MCF 10A (cell line): ENCODE measurements around the gene THADA. TPM values are rescaled to one million over a fixed set of nuclear protein-coding genes. Genes with fewer than 3 reads are reported as not detected.
"Not testable (repeated sequence)": the region's sequence is repeated elsewhere in the genome, so short reads cannot be mapped to it uniquely, and the experiment has no call there.

ENCODE experiments used
- BruUV-seq: library from RNA; stranded (reverse); fragments of 400-500 nt; replicated peaks from 2 replicates; lab custom pipeline; 2021; lab: Mats Ljungman, UMichigan
- CTCF ChIA-PET: fragments of 300-600 bp; sonication (Branson Sonifier 250); formaldehyde crosslinking; extraction: SDS; loops from one replicate; lab custom pipeline; 2021; ENCODE audit warnings: antibody characterized with exemption, inconsistent platforms; lab: Yijun Ruan, JAX
- POLR2A ChIA-PET: fragments of 300-600, 350-650 bp; sonication (Branson Sonifier 250); formaldehyde crosslinking; extraction: SDS; loops from one replicate; lab custom pipeline; 2020; ENCODE audit warnings: antibody characterized with exemption, inconsistent platforms; lab: Yijun Ruan, JAX
- DNase-seq: peaks from one replicate; pipeline ENCODE4 v3.0.0-alpha.2; 2018; ENCODE audit not compliant: unreplicated experiment
- H3K27ac Mint-ChIP-seq: one replicate; pipeline ENCODE4 v1.8.0; 2022; ENCODE audit warnings: mild to moderate bottlenecking, low read depth, mixed read lengths; ENCODE audit not compliant: unreplicated experiment
- H3K27me3 Mint-ChIP-seq: one replicate; pipeline ENCODE4 v1.8.0; 2022; ENCODE audit warnings: mixed read lengths; ENCODE audit not compliant: insufficient read depth, unreplicated experiment
- H3K36me3 Mint-ChIP-seq: one replicate; pipeline ENCODE4 v1.8.0; 2022; ENCODE audit warnings: mild to moderate bottlenecking, moderate library complexity, mixed read lengths; ENCODE audit not compliant: insufficient read depth, unreplicated experiment
- H3K4me1 Mint-ChIP-seq: one replicate; pipeline ENCODE4 v1.8.0; 2022; ENCODE audit warnings: mixed read lengths; ENCODE audit not compliant: insufficient read depth, unreplicated experiment
- H3K4me3 Mint-ChIP-seq: one replicate; pipeline ENCODE4 v1.8.0; 2022; ENCODE audit warnings: mild to moderate bottlenecking, moderate library complexity, mixed read lengths; ENCODE audit not compliant: unreplicated experiment
- H3K9me3 Mint-ChIP-seq: one replicate; pipeline ENCODE4 v1.8.0; 2022; ENCODE audit warnings: mixed read lengths; ENCODE audit not compliant: unreplicated experiment
- intact Hi-C: fragments of 100-400 bp; cut with micrococcal nuclease; formaldehyde crosslinking; loops from 2 replicates; pipeline ENCODE4 v1.14.1; 2022
- total RNA-seq: library from RNA; stranded (reverse); gene quantifications from 2 replicates; pipeline ENCODE4 v1.2.3, GENCODE V29; 2022
- TF ChIP-seq, protein P1 (sequence below): fragments of 200-600 bp; IDR thresholded peaks from one replicate; pipeline ENCODE4 v1.8.0; 2022; ENCODE audit warnings: antibody characterized with exemption, mild to moderate bottlenecking; ENCODE audit not compliant: unreplicated experiment

Gene THADA
- total RNA-seq, 1 experiment from 2014 or later: 49.8 TPM

GRCh38 chr2:43448822-43449110 lies 147.1 kb downstream of the THADA start:
- CTCF ChIA-PET: no interaction called here
- Mint-ChIP-seq H3K27me3 (no peaks in the 10 kb centered on the region), H3K4me1 (no peaks in the 10 kb centered on the region), H3K4me3 (no peak overlapping the region), H3K27ac (peak overlapping the region; percentile 62), H3K9me3 (no peaks in the 10 kb centered on the region), H3K36me3 (peaks cover 28% of the 10 kb centered on the region)
- TF ChIP-seq, protein P1, sequence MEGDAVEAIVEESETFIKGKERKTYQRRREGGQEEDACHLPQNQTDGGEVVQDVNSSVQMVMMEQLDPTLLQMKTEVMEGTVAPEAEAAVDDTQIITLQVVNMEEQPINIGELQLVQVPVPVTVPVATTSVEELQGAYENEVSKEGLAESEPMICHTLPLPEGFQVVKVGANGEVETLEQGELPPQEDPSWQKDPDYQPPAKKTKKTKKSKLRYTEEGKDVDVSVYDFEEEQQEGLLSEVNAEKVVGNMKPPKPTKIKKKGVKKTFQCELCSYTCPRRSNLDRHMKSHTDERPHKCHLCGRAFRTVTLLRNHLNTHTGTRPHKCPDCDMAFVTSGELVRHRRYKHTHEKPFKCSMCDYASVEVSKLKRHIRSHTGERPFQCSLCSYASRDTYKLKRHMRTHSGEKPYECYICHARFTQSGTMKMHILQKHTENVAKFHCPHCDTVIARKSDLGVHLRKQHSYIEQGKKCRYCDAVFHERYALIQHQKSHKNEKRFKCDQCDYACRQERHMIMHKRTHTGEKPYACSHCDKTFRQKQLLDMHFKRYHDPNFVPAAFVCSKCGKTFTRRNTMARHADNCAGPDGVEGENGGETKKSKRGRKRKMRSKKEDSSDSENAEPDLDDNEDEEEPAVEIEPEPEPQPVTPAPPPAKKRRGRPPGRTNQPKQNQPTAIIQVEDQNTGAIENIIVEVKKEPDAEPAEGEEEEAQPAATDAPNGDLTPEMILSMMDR: no peak
- no peak for DNase-seq
- intact Hi-C loops: no loop called here
- no TSS peak for BruUV-seq
- POLR2A ChIA-PET: no interaction called here

DNA sequence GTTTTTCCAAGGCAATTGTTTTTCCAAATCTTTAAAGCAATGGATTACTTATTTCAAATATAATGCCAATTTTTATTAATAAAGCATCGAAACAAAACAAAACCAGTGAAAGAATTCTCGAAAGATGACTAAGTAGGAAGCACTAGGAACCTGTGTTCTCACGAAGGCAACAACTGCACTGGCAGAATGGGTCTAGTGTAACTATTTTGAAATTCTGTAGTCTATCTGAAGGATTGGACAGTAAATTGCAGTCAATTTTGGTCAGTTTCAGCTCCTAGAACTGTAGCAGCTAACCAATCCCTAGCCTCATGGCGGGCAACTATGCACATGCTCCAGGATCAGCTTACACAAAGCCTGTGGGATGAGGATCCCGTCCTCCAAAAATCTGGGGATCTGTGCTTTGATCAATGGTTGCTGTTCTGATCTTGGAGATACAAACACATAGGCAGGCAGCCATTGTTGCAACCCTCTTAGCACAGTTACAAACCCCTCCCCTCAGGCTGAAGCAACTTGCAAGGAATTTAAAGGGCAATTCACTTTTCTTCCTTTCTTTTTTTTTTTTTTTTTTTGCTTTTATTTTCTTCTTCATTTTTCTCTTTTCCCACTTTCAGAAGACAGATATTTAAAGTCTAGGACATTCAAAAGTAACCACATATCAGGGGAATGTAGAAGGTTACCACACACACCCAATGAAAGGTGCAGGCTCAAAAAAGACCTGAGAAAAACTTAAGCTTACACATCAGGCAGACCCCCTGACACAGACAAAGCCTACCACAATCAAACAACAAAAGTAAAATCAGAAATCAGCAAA lies 147.6 kb downstream of the THADA start:
- no peak overlapping the region for H3K4me3 Mint-ChIP-seq
- no peaks in the 10 kb centered on the region for H3K27me3 Mint-ChIP-seq
- ChIA-PET POLR2A (interaction anchor here (0.5 kb wide), 1 partner anchor 601 kb away, joined by 3 read pairs; no protein-coding TSS in a partner anchor), CTCF (no interaction called here)
- no peak for DNase-seq
- TF ChIP-seq, protein P1: no peak
- H3K4me1 Mint-ChIP-seq: no peaks in the 10 kb centered on the region
- peak overlapping the region; percentile 62 for H3K27ac Mint-ChIP-seq
- intact Hi-C loops: no loop called here
- peaks cover 28% of the 10 kb centered on the region for H3K36me3 Mint-ChIP-seq
- no TSS peak for BruUV-seq
- no peaks in the 10 kb centered on the region for H3K9me3 Mint-ChIP-seq

DNA sequence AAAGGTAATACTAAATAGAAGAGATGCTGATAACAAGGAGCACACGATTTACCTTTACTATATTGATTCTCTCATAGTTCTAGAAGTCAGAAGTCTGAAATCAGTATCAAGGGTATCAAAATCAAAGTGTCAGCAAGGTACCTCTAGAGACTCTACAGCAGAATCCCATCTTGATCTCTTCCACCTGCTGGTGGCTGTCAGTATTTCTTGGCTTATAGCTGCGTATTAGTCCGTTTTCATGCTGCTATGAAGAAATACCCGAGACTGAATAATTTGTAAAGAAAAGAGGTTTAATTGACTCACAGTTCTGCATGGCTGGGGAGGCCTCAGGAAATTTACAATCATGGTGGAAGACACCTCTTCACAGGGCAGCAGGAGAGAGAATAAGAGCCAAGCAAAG lies 149.1 kb downstream of the THADA start:
- intact Hi-C loops, H3K27ac Mint-ChIP-seq, H3K4me1 Mint-ChIP-seq, POLR2A ChIA-PET, DNase-seq, H3K27me3 Mint-ChIP-seq, H3K4me3 Mint-ChIP-seq, H3K9me3 Mint-ChIP-seq, BruUV-seq: not testable (repeated sequence)
- CTCF ChIA-PET: interaction anchor here (0.6 kb wide), 1 partner anchor 43 kb away, joined by 3 read pairs; no protein-coding TSS in a partner anchor
- H3K36me3 Mint-ChIP-seq: peaks cover 20% of the 10 kb centered on the region

DNA sequence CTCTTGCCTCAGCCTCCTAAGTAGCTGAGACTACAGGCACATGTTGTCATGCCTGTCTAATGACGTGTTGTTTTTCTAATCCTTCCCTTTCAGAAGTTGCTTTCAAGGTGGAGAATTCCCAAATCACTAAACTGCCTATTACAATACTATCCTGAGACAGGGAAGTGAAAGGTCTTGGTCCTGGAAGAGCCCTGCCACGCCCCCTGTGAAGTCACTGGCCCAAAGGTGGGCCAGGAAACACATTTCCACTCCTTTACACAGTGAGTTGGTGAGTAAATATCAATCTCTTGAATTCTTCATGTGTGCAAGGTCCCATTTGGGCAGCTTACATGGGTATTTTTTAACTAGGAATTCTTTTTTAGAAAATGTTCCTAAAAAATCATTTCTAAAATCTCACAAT lies 150.1 kb downstream of the THADA start:
- no peaks in the 10 kb centered on the region for H3K9me3 Mint-ChIP-seq
- BruUV-seq: no TSS peak
- H3K4me3 Mint-ChIP-seq: no peak overlapping the region
- H3K27ac Mint-ChIP-seq: no peak overlapping the region
- POLR2A ChIA-PET: interaction anchor here (0.7 kb wide), 1 partner anchor 9 kb away, joined by 3 read pairs; no protein-coding TSS in a partner anchor
- no peaks in the 10 kb centered on the region for H3K4me1 Mint-ChIP-seq
- CTCF ChIA-PET: no interaction called here
- H3K36me3 Mint-ChIP-seq: peaks cover 20% of the 10 kb centered on the region
- TF ChIP-seq, protein P1: no peak
- intact Hi-C loops: no loop called here
- H3K27me3 Mint-ChIP-seq: no peaks in the 10 kb centered on the region
- no peak for DNase-seq
